ENCODE measurements around the gene B4GALT2.

B4GALT2 gene
- 4.2 to 21.6 (median 9.2) reads per million in 17 experiments for total RNA-seq

- peak; percentile 42 to 83 (median 60) for DNase-seq
Measured at GRCh38 chr1:43978551-43979260, at the start of gene B4GALT2. Gene B4GALT2 (plus strand): TSS chr1:43979210. CDS start chr1:43981161, 1,951 bp downstream.

- DNase-seq: no peak
Measured at GRCh38 chr1:43930168-43930948, 48.7 kb upstream of the B4GALT2 start.

- DNase-seq: peak in 1 of 4 experiments; percentile 8
Measured at GRCh38 chr1:43930949-43931275, 48.1 kb upstream of the B4GALT2 start.

- DNase-seq: no peak
Measured at GRCh38 chr1:43931711-43932660, 47.0 kb upstream of the B4GALT2 start.

- DNase-seq: no peak
Measured at GRCh38 chr1:43932786-43933385, 46.1 kb upstream of the B4GALT2 start.

GRCh38 chr1:43933386-43934100, 45.5 kb upstream of the B4GALT2 start, which contains the start of gene ARTN:
Gene ARTN (plus strand): TSS chr1:43933801. CDS start chr1:43935657, 1,856 bp downstream.
- DNase-seq: peak in 1 of 4 experiments; percentile 18

GRCh38 chr1:43934101-43934985, 44.7 kb upstream of the B4GALT2 start:
- DNase-seq: peak; percentile 77 to 90 (median 82)

GRCh38 chr1:43934986-43935324, 44.1 kb upstream of the B4GALT2 start:
- no peak for DNase-seq

- DNase-seq: peak in 1 of 4 experiments; percentile 17
Measured at GRCh38 chr1:43935711-43936427, 43.1 kb upstream of the B4GALT2 start.

GRCh38 chr1:43936431-43937151, 42.4 kb upstream of the B4GALT2 start:
- DNase-seq: peak; percentile 64 to 86 (median 72)

- DNase-seq: no peak
Measured at GRCh38 chr1:43937179-43937865, 41.7 kb upstream of the B4GALT2 start.

GRCh38 chr1:43938383-43938782, 40.6 kb upstream of the B4GALT2 start:
- no peak for DNase-seq

- no peak for DNase-seq
Measured at GRCh38 chr1:43938892-43939587, 40.0 kb upstream of the B4GALT2 start.

GRCh38 chr1:43942411-43942810, 36.6 kb upstream of the B4GALT2 start:
- DNase-seq: peak; percentile 37 to 67 (median 55)

GRCh38 chr1:43944860-43945259, 34.1 kb upstream of the B4GALT2 start:
- DNase-seq: no peak

GRCh38 chr1:43945674-43946235, 33.3 kb upstream of the B4GALT2 start:
- DNase-seq: no peak
